CD4-positive, alpha-beta T cell treated with Interleukin-17A for 4 hours (primary cell): ENCODE data around the gene SPR.
A peak's percentile ranks its signal among the peaks of the same experiment; 100 is the strongest.

Experiments used
- DNase-seq: peaks from one replicate; pipeline ENCODE4 v3.0.0-alpha.2; 2020; ENCODE audit warnings: mixed read lengths

Gene SPR

DNA sequence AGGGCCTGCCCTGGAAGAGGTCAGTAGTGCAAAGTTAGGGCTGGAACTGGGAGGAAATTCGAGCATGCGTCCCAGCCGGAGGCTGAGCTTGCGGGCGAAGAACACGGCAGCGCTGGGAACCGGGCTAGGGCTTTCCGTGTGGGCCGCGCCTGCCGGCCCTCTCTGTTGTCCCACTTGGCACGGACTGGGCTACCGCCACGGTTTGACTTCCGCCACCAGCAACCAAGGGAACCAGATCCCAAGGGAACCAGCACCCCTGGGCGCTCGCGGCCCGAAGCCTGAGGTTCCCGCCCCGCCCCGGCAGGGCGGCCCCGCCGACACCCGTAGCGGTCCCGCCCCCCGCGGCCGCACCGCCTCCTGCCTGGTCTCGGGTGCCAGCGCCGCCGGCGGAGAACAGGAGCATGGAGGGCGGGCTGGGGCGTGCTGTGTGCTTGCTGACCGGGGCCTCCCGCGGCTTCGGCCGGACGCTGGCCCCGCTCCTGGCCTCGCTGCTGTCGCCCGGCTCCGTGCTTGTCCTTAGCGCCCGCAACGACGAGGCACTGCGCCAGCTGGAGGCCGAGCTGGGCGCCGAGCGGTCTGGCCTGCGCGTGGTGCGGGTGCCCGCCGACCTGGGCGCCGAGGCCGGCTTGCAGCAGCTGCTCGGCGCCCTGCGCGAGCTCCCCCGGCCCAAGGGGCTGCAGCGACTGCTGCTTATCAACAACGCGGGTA is at the start of gene SPR:
SPR (plus strand) TSS at position 377 of the 708 bp plus-strand sequence; CDS start at position 402, 25 bp downstream.
- peak; percentile 60 for DNase-seq

DNA sequence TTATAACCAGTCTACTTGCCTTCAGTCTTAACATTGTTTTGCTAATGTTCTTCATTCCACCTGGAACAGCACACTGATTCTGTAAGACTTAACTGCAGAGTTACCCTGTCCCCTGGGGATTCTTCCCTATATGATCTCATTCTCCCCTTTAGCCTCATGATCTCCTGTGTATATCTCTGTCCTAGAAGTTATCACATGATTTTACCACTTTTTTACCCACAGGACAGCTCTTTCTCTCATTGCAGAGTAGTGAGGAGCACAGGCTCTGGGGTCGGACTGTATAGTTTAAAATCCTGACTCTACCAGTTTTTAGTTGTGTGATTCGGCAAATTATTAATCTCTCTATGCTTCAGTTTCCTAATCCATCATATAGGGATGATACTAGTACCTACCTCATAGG is 47.1 kb upstream of the SPR start:
- DNase-seq: no peak

DNA sequence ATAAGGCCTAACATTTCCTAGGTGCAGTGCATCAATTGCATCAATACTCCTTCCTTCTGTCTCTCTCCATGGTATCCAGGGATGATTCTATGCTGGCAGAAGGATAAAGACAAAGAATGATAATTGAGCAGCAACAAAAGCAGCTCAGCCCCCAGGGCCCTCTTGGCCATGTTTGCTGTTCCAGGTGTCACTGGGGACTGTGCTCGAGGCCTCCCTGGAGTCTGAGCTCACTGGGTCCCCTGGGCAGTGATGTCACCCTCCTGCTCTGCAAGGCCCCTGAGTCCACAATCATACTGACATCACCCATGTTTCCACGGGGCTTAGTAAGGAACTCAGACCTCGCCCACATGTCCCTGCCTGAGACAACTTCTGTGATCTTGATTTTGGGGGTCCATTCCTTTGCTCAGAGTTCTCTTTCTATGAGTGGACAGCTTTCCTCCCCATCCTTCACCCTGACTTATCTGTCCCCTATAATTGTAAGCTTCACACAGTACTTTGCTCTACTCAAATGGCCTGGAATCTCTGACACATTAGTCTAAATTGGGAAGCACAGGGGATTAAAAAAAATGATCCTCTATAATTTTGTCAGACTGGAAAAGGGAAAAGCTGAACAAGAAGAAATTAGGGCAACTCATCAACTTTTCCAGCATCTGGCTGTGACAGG is 45.6 kb upstream of the SPR start:
- no peak for DNase-seq

DNA sequence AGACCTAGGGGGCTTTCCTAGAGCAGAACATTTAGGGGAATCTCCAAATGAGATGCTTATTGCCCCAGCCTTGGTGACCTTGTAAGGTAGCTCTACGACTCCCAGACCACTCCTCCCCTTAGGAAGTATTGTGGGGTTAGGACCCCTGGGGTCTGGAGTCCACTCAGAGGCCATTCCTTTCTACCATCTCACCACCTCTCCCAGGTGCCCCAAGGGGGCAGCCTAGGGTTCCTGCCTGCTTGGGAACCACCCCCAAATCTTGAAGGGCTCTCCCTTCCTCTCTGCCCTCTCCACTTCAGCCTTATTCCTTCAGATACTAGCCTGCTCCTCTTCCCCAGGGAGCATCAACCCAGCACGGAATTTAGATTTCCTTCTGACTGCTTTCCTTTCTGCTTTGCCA is 43.9 kb upstream of the SPR start:
- DNase-seq: no peak

DNA sequence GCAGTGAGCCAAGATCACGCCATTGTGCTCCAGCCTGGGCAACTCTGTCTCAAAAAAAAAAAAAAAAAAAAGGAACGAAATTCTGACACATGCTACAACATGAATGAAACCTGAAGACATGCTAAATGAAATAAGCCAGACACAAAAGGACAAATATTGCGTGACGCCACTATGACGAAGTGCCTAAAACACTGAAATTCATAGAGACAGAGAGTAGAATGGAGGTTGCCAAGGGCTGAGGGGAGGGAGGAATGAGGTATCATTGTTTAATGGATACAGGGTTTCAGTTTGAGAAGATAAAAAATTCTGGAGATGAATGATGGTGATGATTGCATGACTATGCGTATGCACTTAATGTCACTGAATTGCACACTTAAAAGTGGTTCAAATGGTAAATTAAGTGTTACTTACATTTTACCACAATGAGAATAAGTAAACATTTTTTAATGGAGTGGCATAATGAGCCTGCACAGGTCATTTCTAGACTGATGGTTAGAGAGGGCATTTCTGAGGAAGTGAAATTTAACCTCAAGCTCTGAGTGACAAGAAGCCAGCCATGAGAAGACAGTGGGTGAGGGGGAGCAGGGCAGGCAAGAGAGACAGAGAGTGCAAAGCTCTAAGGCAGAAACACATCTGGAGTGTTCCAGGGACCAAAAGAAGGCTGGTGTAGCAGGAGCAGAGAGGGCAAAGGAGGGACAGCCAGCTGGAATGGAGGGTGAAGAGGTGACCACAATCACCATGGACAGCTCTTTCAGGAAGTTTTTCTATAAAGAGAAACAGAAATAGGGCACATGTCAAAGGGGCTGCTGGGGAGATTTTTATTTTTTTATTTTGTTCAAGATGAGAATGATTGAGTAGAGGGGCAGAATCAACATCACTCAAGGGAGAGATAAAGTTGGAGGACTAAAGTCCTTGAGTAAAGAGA is 40.8 kb upstream of the SPR start:
- no peak for DNase-seq

DNA sequence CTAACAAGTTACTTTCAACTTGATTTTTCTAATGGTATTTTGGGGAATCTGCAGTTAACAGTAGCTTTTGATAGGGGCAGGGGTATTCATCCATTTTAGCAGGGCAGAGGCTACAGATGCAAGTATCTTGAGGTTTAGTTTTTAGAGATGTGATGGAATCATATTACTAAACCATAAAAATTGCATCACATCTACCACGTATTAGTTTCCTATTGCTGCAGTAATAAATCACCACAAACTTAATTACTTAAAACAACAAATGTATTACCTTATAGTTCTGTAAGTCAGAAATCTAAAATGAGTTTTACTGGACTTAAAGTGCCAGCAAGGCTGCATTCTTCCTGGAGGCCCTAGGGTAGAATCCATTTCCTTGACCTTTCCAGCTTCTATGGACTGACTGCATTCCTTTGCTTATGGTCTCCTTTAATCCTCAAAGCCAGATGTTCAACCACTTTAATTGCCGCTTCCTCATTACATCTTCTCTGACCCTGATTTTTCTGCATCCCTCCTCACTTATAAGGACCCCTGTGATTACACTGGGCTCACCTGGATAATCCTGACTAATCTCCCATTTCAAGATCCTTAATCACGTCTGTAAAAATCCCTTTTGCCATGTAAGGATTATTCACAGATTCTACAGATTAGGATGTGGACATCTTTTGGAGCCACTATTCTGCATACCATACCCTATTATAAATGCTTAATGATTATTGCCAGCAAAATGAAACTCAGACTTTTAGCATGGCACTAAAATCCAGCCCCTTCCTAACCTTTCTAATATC is 39.5 kb upstream of the SPR start:
- DNase-seq: no peak

DNA sequence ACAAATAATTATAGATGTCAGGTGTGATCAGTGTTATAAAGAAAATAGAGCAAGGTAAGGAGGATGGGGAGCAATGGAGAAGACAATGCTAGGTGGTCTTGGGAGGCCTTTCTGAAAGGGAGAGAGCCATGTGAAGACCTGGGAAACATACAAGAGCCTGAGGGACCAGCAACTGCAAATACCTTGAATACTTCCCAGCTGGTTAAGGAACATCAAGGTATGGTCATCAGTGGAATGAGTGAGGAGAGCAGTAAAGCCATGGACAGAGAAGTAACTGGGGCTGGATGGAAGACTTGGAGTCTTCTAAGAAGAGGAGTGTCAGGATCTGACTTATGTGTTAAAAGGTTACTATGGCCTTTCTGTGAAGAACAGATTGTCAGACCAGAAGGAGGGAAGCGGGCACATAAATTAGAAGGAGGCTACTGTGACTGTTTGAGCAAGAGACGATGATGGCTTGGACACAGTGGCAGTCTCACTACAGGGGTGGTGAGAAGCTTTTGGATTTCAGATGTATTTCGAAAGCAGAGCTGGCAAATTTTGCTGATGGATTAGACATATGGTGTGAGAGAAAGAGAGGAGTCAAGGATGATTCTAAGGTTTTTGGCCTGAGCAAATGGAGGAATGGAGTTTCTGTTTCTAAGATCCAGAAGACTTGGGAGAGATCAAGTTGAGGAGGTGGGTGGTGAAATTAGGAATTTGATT is 38.6 kb upstream of the SPR start:
- DNase-seq: no peak

DNA sequence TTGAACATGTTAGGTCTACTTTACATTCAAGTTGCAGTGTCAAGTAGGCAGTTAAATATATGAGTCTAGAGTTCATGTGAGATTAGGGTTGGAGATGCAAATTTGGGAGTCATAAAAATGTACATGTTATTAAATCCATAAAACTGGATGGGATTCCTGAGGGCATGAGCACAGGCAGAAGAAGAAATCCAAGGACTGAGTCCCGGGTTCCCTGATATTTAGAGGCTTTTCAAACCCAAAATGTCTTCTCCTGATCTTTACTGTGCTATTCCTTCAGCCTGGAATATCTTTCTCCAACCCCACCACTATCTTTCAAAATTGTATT is 38.1 kb upstream of the SPR start:
- no peak for DNase-seq

DNA sequence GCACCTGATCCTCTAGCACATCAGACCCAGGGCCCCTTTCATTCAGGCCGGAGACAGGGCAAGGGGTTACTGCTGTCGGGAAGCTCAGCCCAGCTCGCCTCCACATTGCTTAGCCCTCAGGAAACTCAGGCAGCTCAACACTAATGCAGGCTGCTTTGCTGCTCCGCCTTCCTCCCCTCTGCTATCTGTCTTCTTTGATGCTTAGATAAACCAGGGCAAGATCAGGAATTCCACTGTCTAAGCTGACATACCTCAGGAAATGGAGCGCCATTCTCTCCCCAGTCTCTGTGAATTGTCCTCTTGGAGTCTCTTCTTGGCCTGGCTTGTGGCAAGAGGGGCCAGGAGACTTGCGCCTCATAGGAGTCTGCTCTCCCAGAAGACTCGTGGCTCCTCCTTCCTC is 35.9 kb upstream of the SPR start:
- no peak for DNase-seq

DNA sequence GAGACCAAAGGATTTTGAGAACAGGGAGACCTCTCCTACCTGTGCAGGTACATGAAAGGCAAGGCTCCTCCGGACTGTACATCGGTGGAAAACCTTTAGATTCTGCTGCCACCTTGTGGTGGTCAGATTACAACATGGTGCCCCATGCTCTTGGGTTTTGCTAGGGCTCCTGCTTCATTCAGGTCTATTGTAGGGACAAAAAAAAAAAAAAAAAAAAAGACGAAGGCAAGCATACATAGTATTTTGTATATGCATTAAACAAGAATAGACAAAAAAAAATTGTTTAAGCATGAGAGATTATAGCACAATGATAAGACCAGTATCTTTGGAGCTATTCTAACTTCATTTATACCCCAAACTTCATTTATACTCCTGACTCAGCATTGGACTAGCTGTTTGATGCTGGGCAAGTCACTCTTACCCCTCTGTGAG is 27.4 kb upstream of the SPR start:
- DNase-seq: peak; percentile 73

DNA sequence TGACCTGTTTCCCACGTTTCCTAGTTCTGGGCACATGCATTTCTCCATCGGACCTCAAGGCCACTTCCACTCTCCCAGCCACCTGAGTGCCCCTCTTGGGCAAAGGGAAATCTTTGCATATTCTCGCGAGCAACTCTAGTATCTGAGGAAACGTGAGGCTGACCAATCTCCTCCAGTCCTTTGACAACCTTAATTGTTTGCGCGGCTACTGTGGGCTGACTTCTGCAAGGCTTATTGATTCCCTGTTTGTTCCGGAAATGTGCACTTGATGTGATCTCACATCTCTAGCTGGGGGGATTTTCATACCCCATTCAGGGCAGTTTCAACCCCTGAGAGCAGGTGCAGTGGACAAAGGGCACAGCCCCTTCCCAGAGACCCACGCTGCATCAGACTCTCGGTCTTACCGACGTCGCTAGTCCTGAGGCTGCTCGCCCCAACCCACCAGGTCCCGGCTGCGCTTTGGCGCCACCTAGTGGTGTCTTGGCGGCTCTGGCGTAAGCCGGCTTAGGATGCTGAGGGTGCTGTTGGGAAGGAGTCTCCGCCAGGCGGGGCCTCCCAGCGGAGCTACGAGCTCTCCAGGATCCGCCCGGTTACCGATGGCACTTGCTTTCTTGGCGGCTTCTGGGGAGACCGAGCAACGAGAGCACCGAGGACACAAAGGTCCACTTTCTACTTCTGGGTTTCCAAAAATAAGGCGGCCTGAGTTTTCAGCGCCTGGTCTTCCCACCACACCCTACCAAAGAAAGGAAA is 24.8 kb upstream of the SPR start:
- peak; percentile 91 for DNase-seq

DNA sequence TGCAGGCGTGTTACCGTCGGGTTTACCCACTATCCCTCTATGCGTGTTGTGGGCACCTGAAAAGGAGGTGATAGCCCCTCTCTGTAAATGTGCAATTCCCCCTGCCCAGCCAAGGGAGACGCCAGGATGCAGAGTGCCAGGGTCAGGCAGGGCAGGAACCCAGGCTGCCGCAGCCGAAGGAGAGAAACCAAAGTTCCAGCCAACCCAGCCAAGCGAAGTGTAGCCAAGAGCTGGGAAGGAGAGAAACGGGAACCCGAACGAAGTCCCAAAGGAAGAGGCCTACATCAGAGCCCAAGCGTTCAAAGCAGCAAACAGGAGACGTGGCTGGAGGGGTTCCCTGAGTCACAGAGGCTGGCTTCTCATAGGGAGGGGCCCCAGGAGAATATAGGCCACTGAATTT is 24.2 kb upstream of the SPR start:
- DNase-seq: no peak

DNA sequence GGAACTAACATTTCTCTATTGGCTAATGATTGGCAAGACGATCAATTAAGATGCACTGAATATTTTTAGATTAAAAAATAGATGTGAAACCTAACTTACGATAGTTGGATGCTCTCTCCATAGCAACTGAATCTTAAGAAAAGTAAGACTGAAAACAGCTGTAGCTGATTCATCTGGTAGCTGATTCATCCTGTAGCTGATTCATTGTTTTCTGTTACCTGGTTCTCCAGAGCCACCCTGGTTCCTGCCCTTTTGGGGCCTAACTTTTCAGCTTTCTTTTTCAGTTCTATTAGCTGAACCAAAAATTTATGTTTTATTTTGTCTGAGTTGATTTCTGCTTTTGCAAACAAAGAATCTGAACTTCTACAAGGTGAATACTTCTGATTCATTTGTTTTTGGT is 22.7 kb upstream of the SPR start:
- DNase-seq: no peak

DNA sequence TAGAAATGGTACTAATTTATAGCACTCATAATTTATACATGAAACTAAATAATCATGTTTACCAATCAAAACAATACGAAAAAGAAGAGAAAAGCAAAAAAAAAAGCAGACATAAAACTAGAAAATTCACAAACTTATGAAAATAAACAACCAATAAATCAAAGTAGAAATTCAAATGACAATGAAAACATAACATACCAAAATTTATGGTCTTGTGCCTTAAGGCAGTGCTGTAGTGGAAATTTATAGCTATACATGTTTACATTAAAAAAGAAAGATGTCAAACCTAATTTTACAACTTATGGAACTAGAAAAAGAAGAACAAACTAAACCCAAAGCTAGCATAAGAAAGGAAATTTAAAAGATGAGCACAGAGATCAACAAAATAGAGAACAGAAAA is 16.1 kb upstream of the SPR start:
- no peak for DNase-seq

DNA sequence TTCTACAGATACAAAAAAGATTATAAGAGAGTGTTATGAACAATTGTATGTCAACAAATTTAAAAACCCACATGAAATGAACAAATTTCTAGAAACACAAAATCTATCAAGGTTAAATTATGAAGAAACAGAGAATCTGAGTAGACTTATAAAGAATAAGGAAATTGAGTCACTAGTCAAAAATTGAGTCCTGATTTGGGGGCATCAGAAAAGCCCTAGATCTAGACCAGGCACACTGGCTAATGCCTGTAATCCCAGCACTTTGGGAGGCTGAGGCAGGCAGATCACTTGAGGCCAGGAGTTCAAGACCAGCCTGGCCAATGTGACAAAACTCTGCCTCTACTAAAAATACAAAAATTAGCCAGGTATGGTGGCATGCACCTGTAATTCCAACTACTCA is 15.3 kb upstream of the SPR start:
- DNase-seq: no peak

DNA sequence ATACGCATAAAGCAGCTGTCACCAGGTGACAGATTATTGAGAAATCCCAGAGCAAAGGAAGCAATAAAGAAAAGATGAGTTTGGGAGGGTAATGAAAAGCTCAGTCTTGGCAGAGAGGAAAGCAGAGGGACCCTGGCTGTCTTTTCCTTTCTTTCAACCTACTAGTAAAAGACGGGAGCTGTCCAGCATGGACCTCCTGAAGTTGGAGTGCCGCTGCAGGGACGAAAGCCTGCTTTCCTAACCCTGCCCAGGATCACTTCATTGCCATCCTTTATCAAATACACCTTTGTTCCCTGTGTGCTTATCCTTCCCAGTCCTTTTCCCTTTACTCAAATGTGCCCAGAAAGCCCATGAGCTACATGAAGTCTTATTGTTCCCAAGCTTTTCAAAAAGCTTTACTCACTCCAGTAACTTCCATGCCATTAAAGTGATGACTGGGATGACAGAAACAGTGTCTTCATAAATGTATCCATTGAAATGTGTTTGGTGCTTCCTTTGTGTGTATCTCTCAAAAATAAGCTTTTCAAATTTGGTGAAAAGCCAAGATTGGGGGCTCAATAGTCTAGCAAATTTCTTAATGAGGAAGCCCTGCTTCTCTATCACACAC is 3.7 kb upstream of the SPR start:
- peak; percentile 11 for DNase-seq

DNA sequence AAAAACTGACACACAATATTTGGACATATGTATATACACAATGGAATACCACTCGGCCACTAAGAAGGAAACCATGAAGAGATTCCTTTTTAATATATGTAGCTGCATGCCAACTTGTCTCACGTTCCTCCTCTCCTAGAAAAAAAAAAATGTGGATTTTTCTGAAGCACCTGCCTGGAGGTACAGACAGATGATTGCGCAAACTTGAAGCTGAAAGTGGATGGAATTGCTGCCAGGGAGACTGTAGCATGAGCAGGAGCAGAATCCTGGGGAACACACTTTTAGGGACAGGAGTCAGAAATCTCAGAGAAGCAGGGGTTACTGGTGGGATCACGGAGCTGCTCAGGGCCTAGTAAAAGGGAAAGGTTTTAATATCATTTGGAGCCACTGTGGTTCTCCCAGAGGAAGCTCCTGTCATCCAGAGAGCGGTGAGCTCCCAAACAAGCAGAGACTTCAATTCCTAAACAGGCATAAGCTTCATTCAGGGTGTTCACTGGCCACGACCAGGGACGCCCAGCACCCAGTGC is 640 bp upstream of the SPR start:
- DNase-seq: no peak

DNA sequence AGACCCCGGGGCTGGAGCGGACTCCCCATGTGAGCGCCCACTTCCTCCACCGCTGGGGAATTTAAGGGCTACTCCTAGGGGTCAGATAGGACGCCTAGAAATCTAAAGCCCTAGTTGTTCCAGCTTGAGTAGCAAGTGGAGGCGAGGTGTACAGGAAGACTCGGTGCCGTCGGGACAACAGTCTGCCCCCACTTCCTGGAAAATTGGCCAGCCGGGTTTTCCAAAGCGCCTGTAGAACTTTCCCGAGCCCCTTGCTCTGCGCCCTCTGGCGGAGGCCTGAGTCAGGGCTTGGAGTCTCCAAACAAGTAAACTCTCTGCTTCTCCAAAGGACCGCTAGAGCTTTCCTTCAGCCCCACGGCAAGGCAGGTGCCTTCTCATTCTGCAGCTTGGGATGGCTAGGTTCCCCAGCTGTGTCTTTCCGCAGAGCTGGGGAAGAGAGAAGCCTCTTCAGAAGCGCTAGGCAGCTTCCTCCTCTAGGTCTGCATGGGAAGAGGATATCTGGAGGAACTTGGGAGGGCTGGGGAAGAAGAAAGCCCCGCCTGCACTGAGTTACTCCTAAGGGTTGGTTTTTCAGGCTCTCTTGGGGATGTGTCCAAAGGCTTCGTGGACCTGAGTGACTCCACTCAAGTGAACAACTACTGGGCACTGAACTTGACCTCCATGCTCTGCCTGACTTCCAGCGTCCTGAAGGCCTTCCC is 681 bp downstream of the SPR start:
- peak; percentile 62 for DNase-seq

DNA sequence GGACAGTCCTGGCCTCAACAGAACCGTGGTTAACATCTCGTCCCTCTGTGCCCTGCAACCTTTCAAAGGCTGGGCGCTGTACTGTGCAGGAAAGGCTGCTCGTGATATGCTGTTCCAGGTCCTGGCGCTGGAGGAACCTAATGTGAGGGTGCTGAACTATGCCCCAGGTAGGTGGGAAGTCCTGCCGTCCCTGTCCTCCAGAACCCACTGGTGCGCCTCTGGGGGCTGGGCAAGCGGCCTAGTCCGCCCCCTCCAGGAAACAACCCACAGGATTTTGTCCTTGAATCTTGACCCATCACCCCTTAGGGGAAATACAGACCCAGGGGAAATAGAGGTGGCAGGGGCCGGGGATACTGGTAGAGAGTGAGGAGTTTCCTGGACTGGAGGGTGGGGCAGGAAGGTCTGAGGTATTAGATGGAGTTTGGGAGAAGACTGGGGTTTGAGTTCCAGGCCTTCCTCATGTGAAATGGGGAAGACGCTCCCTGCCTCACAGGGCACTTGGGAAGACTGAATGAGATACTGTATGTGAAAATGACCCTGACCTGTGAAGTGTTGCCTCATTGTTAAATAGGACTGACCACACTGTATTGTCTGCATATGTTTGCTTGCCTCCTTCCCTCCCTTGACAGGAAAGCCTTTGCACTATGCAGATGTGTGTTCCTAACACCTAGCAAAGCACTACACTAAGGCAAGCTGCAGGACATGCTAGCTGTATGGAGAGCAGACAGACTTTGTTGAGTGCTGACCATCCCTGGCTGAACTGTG is 1.4 kb downstream of the SPR start:
- DNase-seq: no peak
